Measurements from ENCODE around the gene NUP210L. TPM values are rescaled to one million over a fixed set of nuclear protein-coding genes. Genes with fewer than 3 reads are reported as not detected.

The NUP210L gene
- total and polyA plus RNA-seq, 9 of the 15 experiments (the other 6 are each of a cell fraction or from before 2014, with no cell fraction given), result 0.01 to 0.04 TPM; not detected in 7

GRCh38 chr1:153985341-153985912, 169.4 kb downstream of the NUP210L start (continued):
- TF ChIP-seq ZNF318 (IDR thresholded peaks at IDR 0.05; ENCODE audit: borderline replicate concordance in 1 of 2, low read depth in 1 of 2), result no peak
- no peak; a peak in 1 of 4 replicates for TF ChIP-seq KDM1A (IDR thresholded peaks at IDR 0.05)
- no peak for TF ChIP-seq ZBTB17 (CRISPR knock-in tag; IDR thresholded peaks at IDR 0.05)
- no peak for TF ChIP-seq FOXK1 (CRISPR knock-in tag; IDR thresholded peaks at IDR 0.05; ENCODE audit: borderline replicate concordance)
- no peak for TF ChIP-seq MBD1 (CRISPR knock-in tag; IDR thresholded peaks at IDR 0.05)
- TF ChIP-seq ZNF57 (CRISPR knock-in tag; IDR thresholded peaks at IDR 0.05), result no peak
- TF ChIP-seq TAF7 (tag; IDR thresholded peaks at IDR 0.05), result no peak
- 0 out of 4 replicates have a peak, but pooled peaks of 1 of the 2 experiments have one; percentile 26 for TF ChIP-seq ARNT (IDR thresholded peaks at IDR 0.05)
- TF ChIP-seq ZNF12 (CRISPR knock-in tag; IDR thresholded peaks at IDR 0.05), result no peak
- no peak for TF ChIP-seq PRPF4 (IDR thresholded peaks at IDR 0.05; ENCODE audit: insufficient read depth, low read depth, low read length, poor library complexity, severe bottlenecking)
- no peak for TF ChIP-seq SRSF1 (IDR thresholded peaks at IDR 0.05; ENCODE audit: low read depth, low read length)
- no peak for TF ChIP-seq GTF2E2 (tag; IDR thresholded peaks at IDR 0.05)
- 0 out of 2 replicates have a peak, but pooled peaks have one; percentile 28 for TF ChIP-seq EP400 (IDR thresholded peaks at IDR 0.05)
- no peak for TF ChIP-seq MED1 (CRISPR knock-in tag; IDR thresholded peaks at IDR 0.05; ENCODE audit: borderline replicate concordance)
- peak in 1 of 2 experiments; percentile 46; a peak in 1 of 4 replicates for TF ChIP-seq MNT (conservative IDR thresholded peaks at IDR 0.05)
- no peak for TF ChIP-seq KDM4B (IDR thresholded peaks at IDR 0.05; ENCODE audit: borderline replicate concordance in 2 of 2, low read depth in 1 of 2)
- no peak for TF ChIP-seq HCFC1 (IDR thresholded peaks at IDR 0.05; ENCODE audit: low read depth, low read length)

Measured in K562 (cell line).